Left lung (tissue), 10 donors: ENCODE measurements around the gene POLR2E. TPM values are rescaled to one million over a fixed set of nuclear protein-coding genes. Genes with fewer than 3 reads are reported as not detected.

Experiments used
- ATAC-seq: fragments of 200-7000 bp; cut with Tn5 transposase; one replicate; pipeline ENCODE4 v1.9.1; 2020; ENCODE audit warnings: moderate library complexity
- DNase-seq, 4 donors: peaks; one replicate each; pipeline ENCODE4 v3.0.0-alpha.2; 2013 to 2020
- H3K27ac ChIP-seq, 2 donors: fragments of 200-600 bp; sonication (generic) in 1 of 2; one replicate each; pipeline versions ENCODE4 v1.5.0 to v1.8.0; 2020 to 2021
- H3K27me3 ChIP-seq, 2 donors: fragments of 200-600 bp; sonication (generic) in 1 of 2; one replicate each; pipeline versions ENCODE4 v1.5.0 to v1.8.0; 2020 to 2021
- H3K36me3 ChIP-seq, 2 donors: fragments of 200-600 bp; sonication (generic) in 1 of 2; one replicate each; pipeline versions ENCODE4 v1.5.0 to v1.8.0; 2020 to 2021
- H3K4me1 ChIP-seq, 2 donors: fragments of 200-600 bp; one replicate each; pipeline ENCODE4 v1.8.0; 2021
- H3K4me3 ChIP-seq, 2 donors: fragments of 200-600 bp; sonication (generic) in 1 of 2; one replicate each; pipeline versions ENCODE4 v1.5.0 to v1.8.0; 2020 to 2021; ENCODE audit warnings: mild to moderate bottlenecking in 1 of 2
- H3K9me3 ChIP-seq, 2 donors: fragments of 200-600 bp; sonication (generic) in 1 of 2; one replicate each; pipeline versions ENCODE4 v1.5.0 to v1.8.0; 2020 to 2021
- CTCF ChIP-seq, 2 donors: fragments of 200-600 bp; sonication (generic) in 1 of 2; IDR thresholded peaks; one replicate each; pipeline versions ENCODE4 v1.5.0 to v1.8.0; 2021; ENCODE audit warnings: antibody characterized with exemption in 2 of 2
- intact Hi-C, 2 donors: fragments of 100-400 bp; cut with DNase I; formaldehyde crosslinking; loops; one replicate each; pipeline versions ENCODE4 v1.11.2 to v1.14.2; 2022
- polyA plus RNA-seq, 6 donors: library from polyadenylated mRNA; unstranded; fragments of 120-200 nt; gene quantifications; one replicate each; pipeline ENCODE4 v1.2.1, GENCODE V29; 2013; ENCODE audit not compliant: insufficient read length in 6 of 6
- total RNA-seq, 2 donors: library from RNA; stranded (reverse); fragmentation: NEBNext Ultra II Directional; extraction: Animal tissue kit (Norgen Biotek cat#: 25700); gene quantifications; one replicate each; pipeline ENCODE4 v1.2.1, GENCODE V29; 2021
- donor health status: DM: no; HTN: yes; CAD: no.
- donor health status: DM: no; HTN: no; CAD: no.

POLR2E gene
- total and polyA plus RNA-seq, 8 donors: 120 to 160 (median 139) TPM

- H3K27me3 ChIP-seq: peaks cover 4 to 5% of the 10 kb centered on the region in 2 donors
- peaks cover 0 to 17% of the 10 kb centered on the region in 2 donors for H3K9me3 ChIP-seq
- intact Hi-C loops: no loop called here
- H3K36me3 ChIP-seq: peaks cover 0 to 21% of the 10 kb centered on the region in 2 donors
- no peak for ATAC-seq
- no peak overlapping the region for H3K4me3 ChIP-seq
- peak in 1 of 4 donors; percentile 77 for DNase-seq
- peaks cover 6 to 36% of the 10 kb centered on the region in 2 donors for H3K4me1 ChIP-seq
- TF ChIP-seq CTCF (IDR thresholded peaks at IDR 0.05): no peak
- no peak overlapping the region for H3K27ac ChIP-seq
Measured at GRCh38 chr19:1062387-1063029, 32.7 kb downstream of the POLR2E start.

GRCh38 chr19:1061987-1062386, 33.2 kb downstream of the POLR2E start:
- H3K27ac ChIP-seq: no peak overlapping the region
- H3K4me3 ChIP-seq: no peak overlapping the region
- no peak for TF ChIP-seq CTCF (IDR thresholded peaks at IDR 0.05)
- DNase-seq: peak in 1 of 4 donors; percentile 71
- H3K9me3 ChIP-seq: peaks cover 0 to 23% of the 10 kb centered on the region in 2 donors
- peaks cover 6 to 36% of the 10 kb centered on the region in 2 donors for H3K4me1 ChIP-seq
- no peak for ATAC-seq
- peaks cover 0 to 26% of the 10 kb centered on the region in 2 donors for H3K36me3 ChIP-seq
- intact Hi-C loops: no loop called here
- peaks cover under 1 to 2% of the 10 kb centered on the region in 2 donors for H3K27me3 ChIP-seq

GRCh38 chr19:1060689-1061088, 34.5 kb downstream of the POLR2E start:
- no peak for TF ChIP-seq CTCF (IDR thresholded peaks at IDR 0.05)
- no peaks in the 10 kb centered on the region for H3K27me3 ChIP-seq
- intact Hi-C loops: no loop called here
- no peak overlapping the region for H3K27ac ChIP-seq
- H3K36me3 ChIP-seq: peaks cover 0 to 39% of the 10 kb centered on the region in 2 donors
- H3K9me3 ChIP-seq: peaks cover 0 to 31% of the 10 kb centered on the region in 2 donors
- H3K4me3 ChIP-seq: no peak overlapping the region
- DNase-seq (no peak), ATAC-seq (no peak)
- peaks cover 0 to 23% of the 10 kb centered on the region in 2 donors for H3K4me1 ChIP-seq

GRCh38 chr19:1058112-1058511, 37.1 kb downstream of the POLR2E start:
- H3K36me3 ChIP-seq: peaks cover 0 to 57% of the 10 kb centered on the region in 2 donors
- no peak for ATAC-seq
- no peak for DNase-seq
- H3K9me3 ChIP-seq: peaks cover 0 to 31% of the 10 kb centered on the region in 2 donors
- no peak overlapping the region for H3K27ac ChIP-seq
- H3K4me3 ChIP-seq: no peak overlapping the region
- no peaks in the 10 kb centered on the region for H3K4me1 ChIP-seq
- TF ChIP-seq CTCF (IDR thresholded peaks at IDR 0.05): no peak
- no peaks in the 10 kb centered on the region for H3K27me3 ChIP-seq
- intact Hi-C loops: no loop called here

GRCh38 chr19:1057176-1057855, 37.9 kb downstream of the POLR2E start:
- ATAC-seq (peak; percentile 63), DNase-seq (no peak)

More at GRCh38 chr19:1057176-1057855, 37.9 kb downstream of the POLR2E start:
- no peak overlapping the region for H3K4me3 ChIP-seq
- intact Hi-C loops: no loop called here
- H3K9me3 ChIP-seq: peaks cover 0 to 31% of the 10 kb centered on the region in 2 donors
- H3K4me1 ChIP-seq: no peaks in the 10 kb centered on the region
- peaks cover 0 to 57% of the 10 kb centered on the region in 2 donors for H3K36me3 ChIP-seq
- no peak overlapping the region for H3K27ac ChIP-seq
- H3K27me3 ChIP-seq: no peaks in the 10 kb centered on the region
- TF ChIP-seq CTCF (IDR thresholded peaks at IDR 0.05): no peak
